HG03135 (cell line): Measurements from ENCODE around the gene ADAP2.
"Not testable (repeated sequence)": the region's sequence is repeated elsewhere in the genome, so short reads cannot be mapped to it uniquely, and the experiment has no call there.

Experiments used
- ATAC-seq: cut with Tn5 transposase; IDR thresholded peaks from one replicate; pipeline ENCODE4 v1.9.1; 2021; ENCODE audit warnings: mild to moderate bottlenecking, moderate library complexity; ENCODE audit not compliant: unreplicated experiment

The ADAP2 gene

DNA sequence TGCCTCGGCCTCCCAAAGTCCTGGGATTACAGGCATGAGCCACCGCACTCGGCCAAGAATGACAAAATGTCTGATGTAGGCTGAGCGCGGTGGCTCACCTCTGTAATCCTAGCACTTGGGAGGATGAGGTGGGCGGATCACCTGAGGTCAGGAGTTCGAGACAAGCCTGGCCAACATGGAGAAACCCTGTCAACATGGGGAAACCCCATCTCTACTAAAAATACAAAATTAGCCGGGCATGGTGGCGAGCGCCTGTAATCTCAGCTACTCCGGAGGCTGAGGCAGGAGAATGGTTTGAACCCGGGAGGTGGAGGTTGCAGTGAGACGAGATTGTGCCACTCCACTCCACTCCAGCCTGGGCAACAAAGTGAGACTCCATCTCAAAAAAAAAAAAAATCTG is 46.2 kb downstream of the ADAP2 start:
- not testable (repeated sequence) for ATAC-seq

DNA sequence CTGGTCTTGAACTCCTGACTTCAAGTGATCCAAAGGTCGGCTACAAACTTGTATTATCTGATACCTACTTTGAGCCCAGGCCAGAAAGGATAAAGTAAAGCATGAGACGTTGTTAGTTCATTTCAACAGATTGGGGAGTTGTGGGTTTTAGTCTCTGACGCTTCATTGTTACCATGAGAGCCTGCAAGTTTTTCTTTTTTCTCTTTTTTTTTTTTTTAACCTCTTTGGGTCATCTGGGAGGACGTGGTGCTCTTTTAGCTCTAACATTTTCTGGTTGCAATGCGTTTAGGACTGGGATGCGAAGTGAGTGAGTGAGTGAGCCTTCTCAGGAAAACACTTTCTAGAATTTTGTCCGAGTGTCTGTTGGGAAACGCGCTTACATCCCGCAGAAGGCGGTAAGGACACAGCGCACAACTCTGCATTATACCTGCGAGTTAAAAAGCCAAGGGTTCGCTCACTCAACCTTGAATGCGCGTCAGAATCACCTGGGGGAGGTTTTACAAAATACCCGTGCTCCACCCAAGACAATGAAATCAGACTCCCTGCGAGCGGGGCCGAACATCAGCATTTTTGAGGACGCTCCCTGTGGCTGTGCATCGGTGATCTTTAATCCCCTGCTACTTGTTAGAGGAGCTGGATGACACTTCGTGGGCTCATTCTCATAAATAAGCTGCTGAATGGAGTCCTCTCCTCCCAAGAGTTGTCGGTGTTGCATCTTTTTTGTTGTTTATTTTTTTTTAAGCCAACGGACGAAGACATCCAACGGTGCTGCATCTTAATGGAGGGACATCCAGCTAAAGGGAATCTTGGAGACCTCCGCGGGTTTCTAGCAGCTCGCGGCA is 48.5 kb downstream of the ADAP2 start:
- peak; percentile 15 for ATAC-seq

DNA sequence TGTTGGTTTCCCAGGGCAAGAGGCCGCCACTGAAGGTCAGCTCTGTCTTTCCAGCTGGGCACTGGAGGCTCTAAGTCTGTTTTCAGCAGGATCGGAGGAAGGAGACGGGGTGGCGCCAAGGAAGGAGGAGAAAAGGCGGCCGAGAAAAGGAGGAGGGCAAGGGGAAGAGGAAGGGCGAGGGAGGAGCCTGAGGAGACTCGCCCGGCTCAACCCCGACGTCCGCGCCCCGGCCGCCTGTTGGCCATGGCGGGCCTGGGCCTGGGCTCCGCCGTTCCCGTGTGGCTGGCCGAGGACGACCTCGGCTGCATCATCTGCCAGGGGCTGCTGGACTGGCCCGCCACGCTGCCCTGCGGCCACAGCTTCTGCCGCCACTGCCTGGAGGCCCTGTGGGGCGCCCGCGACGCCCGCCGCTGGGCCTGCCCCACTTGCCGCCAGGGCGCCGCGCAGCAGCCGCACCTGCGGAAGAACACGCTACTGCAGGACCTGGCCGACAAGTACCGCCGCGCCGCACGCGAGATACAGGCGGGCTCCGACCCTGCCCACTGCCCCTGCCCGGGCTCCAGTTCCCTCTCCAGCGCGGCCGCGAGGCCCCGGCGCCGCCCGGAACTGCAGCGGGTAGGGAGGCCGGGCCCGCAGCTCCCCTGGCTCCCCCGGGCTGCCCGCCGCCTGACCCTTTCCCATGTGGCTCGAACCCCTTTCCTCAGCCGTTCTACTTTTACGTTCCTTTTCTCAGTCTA is 49.3 kb downstream of the ADAP2 start, which contains the start of gene RNF135:
Gene RNF135 (plus strand): TSS at position 209 of the 737 bp plus-strand sequence. CDS start 35 bp downstream, at position 244.
- peak; percentile 55 for ATAC-seq

DNA sequence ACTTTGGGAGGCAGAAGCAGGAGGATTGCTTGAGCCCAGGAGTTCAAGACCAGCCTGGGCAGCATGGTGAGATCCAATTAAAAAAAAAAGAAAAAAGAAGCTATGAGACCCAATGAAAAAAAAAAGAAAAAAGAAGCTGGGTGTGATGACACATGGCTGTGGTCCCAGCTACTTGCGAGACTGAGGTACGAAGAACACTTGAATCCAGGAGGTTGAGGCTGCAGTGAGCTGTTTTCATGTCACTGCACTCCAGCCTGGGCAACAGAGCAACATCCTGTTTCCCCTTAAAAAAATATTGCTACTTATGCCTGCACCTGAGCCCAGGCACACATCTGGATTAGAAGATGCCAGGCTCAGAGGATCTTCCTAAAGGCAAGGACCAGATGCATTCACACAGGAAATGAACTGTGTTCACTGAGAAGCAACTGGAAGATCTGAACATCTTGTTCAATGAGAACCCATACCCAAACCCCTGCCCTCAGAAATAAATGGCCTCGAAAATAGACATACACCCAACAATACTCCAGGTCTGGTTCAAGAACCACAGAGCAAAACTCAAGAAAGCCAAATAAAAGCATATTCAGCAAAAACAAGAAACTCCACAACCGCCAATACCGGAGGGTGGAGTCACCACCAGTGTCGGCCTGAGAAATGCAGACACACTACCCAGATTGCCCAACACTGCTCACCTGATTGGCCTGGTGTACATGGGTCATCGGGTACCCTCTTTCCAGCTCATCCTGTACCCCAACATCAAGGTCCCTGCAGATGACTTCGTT is 53.5 kb downstream of the ADAP2 start:
- ATAC-seq = no peak

DNA sequence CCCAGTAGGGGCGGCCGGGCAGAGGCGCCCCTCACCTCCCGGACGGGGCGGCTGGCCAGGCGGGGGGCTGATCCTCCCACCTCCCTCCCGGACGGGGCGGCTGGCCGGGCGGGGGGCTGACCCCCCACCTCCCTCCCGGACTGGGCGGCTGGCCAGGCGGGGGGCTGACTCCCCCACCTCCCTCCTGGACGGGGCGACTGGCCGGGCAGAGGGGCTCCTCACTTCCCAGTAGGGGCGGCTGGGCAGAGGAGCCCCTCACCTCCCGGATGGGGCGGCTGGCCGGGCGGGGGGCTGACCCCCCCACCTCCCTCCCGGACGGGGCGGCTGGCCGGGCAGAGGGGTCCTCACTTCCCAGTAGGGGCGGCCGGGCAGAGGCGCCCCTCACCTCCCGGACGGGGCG is 58.2 kb downstream of the ADAP2 start:
- not testable (repeated sequence) for ATAC-seq

DNA sequence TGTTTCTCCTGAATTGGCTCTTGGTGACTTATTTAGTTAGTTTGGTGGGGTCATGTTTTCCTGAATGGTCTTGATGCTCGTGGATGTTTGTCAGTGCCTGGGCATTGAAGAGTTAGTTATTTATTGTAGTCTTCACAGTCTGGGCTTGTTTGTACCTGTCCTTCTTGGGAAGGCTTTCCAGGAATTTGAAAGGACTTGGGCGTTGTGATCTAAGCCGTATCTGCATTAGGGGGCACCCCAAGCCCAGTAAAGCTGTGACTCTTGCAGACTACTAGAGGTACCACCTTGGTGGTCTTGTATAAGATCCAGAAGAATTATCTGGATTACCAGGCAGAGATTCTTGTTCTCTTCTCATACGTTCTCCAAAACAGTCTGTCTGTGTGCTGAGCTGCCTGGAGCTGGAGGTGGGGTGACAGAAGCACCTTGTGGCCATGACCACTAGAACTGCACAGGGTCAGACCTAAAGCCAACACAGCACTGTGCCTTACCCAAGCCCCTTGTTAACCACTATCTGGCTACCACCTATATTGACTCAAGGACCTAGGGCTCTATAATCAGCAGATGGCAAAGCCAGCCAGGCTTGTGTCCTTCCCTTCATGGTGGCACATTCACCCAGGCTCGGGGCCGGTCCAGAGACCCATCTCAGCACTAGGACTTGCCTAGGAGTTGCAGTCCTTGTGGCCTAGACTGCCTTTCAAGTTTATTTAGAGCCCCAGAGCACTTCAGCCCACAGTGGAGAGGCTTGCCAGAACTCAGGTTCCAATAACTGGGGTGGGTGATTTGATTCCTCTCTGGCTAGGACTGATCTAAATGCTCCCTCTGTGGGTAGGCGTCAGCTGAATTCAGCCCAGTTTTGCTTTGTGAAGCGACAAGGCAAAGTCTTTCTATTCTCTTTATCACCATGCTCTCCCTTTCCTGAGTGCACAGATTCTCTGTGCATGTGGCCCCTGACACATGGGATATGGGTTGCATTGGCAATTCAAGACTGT is 60.1 kb downstream of the ADAP2 start:
- ATAC-seq = no peak

DNA sequence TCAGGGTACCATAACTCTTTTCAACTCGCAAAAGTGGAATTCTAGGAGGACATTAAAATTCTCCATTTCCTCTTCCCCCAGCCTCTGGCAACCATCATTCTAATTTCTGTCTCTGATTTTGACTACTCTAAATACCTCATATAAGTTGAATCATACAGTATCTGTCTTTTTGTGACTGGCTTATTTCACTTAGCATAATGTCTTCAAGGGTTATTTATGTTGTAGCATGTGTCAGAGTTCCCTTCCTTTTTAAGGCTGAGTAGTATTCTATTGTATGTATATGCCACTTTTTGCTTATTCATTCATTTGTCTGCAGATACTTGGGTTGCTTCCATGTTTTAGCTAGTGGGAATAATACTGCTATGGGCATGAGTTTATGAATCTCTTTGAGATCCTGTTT is 61.1 kb downstream of the ADAP2 start:
- no peak for ATAC-seq

DNA sequence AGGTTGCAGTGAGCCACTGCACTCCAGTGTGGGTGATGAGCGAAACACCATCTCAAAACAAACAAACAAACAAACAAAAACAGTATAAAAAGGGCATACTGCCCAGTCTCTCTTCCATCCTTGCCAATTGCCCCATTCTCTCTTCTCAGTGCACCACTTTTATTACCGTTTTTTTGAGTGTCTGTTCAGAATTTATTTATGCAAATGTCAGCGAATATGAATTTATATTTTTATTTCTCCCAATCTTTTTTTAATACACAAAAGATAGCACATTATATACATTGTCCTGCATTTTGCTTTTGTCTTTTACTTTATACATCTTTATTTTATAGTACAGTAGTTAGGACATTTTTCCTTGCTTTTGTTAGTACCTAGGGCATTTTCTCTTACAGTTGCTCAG is 68.7 kb downstream of the ADAP2 start:
- no peak for ATAC-seq

DNA sequence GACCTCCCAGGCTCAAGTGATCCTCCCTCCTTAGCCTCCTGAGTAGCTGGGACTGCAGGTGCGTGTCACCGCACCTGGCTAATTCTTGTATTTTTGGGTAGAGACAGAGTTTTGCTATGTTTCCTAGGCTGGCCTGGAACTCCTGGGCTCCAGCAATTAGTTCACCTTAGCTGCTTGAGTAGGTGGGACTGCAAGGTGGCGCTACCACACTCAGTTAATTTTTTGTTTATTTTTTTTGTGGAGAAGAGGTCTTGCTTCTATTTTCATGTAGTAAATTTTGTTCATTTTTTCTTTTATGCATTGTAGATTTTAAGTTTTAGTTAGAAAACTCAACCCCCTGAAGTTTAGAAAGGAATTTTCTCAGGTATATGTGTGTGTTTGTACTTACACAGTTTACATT is 70.8 kb downstream of the ADAP2 start:
- ATAC-seq = no peak

DNA sequence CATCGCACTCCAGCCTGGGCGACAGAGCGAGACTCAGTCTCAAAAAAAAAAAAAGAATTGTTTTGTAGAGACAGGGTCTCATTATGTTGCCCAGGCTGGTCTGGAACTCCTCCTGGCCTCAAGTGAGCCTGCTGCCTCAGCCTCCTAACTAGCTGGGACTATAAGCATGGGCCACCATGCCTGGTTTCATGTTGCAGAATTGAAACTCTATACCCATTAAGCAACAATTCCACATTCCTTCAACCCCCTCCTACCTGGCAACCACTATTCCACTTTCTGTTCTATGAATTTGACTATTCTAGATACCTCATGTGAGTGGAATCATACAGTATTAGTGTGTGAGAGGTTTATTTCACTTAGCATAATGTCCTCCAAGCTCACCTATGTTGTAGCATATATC is 73.6 kb downstream of the ADAP2 start:
- ATAC-seq = no peak

DNA sequence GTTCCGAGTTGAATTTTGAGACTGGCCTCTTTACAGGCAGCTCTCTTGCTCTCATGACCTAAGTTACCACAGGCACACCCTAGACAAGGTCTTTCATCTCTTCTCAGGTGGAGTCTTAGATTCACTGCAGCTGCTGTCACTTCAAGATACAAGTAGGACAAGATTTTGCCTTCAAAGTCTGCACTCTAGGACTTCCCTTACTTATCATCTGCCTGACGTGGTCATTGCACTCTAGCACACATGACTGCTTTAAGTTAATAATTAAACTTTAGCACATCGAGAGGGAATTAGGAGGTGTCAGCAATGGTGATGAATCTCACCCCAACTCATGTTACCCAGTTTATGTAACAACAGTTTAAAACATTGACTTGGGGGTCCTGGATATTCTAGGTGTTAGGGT is 74.7 kb downstream of the ADAP2 start:
- ATAC-seq = no peak

DNA sequence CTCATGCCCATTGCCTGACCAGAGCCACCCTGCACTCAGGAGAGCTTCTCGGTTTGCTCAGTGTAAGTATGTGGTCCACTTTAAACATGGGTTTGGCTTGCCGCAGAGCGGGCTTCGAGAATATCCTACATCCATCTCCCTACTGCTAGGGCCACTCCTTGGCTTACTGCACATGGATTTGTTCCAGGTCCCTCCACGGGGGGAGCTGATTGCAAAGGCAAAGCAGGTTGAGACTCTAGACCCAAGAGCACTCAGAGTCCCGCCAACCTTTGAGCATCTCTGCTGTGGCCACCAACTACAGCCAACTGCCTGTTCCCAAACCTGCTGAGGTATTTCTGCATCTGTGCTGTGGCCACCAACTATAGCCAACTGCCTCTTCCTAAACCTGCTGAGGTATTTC is 75.5 kb downstream of the ADAP2 start:
- no peak for ATAC-seq

DNA sequence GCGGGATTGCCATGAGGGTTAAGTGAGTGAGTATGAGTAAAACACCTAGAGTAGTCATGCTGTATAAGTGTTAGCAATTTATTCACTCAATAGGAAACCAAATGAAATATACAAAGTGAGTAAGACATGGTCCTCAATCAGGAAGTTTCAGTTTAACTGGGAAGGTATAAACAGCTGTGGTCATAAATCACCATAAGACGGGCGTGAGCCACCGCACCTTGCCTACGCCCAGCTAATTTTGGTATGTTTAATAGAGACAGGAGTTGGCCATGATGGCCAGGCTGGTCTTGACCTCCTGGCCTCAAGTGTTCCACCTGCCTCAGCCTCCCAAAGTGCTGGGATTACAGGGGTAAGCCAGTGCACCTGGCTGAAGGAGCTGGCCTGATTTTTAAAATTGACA is 76.1 kb downstream of the ADAP2 start:
- ATAC-seq = no peak

DNA sequence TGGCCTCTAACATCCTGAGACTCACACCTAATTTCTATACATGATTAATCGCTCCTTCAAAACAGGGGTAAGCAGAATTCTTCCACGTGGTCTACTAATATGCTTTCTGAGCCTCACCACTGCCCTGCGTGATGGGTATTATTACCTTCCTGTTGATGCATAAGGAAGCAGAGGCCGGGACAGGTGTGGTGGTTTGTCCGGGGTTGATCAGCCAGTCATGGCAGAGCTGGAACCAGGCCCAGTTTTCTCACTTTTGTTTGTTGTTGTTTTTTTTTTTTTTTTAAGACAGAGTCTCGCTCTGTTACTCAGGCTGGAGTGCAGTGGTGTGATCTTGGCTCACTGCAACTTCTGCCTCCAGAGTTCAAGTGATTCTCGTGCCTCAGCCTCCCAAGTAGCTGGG is 80.3 kb downstream of the ADAP2 start:
- no peak for ATAC-seq

DNA sequence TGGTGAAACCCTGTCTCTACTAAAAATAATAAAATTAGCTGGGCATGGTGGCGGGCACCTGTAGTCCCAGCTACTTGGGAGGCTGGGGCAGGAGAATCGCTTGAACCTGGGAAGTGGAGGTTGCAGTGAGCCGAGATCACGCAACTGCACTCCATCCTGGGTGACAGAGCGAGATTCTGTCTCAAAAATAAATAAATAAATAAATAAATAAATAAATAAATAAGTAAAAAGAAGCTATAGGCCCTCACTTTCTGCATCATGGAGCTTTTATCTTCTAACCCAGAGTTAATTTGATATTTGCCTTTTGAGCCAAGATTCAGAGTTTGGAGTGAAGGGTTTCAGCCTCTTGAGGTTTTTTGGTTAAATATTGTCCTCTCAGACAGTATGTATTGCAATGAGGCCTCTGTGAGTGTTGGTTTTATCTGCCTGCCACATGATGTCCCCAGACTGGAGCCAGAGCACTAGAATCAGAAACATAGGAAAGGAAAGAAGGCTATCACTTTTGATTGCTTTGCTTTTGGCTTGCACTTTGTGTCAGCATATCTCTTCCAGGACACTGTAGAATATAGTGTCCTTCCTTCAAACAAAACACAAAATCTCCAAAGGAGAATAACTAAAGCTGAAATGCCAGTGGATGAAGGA is 81.6 kb downstream of the ADAP2 start:
- ATAC-seq = no peak

DNA sequence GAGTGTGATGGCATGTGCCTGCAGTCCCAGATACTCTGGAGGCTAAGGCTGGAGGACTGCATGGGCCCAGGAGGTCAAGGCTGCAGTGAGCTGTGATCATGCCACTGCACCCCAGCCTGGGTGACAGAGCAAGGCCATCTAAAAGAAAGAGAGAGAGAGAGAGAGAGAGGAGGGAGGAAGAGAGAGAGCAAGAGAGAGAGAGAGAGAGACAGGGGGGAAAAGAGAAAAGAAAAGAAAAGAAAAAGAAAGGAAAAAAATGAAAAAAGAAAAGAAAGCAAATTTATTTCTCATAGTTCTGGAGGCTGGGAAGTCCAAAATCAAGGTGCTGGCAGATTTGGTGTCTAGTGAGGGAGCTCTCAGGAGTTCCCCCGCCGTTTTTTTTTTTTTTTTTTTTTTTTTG is 82.4 kb downstream of the ADAP2 start:
- ATAC-seq = no peak

DNA sequence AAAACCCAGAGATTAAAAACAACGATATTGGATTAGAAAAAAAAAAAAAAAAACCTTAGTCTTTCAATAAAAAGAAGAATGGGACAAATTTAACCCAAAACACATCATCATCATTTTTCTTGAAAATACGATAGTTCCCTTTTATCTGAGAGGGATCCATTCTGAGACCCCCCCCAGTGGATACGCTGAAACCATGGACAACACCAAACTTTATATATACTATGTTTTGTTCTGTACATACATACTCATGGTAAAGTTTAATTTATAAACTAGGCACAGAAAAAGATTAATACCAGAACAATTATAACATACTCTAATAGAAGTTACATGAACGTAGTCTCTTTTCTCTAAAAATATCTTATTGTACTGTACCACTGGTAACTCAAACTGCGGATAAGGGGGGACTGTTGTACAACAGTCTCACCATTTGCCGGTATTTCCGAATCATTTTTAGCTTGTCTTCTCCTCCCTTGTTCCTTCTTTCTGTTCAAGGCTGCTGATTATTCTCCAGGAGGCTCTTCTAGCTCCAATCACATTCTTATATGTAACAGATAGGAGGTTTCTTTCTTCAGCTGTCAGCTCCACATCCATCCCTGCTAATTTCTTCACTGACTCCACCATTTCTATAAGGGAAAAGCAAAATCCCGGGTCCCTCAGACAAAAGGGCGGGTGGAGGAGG is 86.1 kb downstream of the ADAP2 start:
- no peak for ATAC-seq

DNA sequence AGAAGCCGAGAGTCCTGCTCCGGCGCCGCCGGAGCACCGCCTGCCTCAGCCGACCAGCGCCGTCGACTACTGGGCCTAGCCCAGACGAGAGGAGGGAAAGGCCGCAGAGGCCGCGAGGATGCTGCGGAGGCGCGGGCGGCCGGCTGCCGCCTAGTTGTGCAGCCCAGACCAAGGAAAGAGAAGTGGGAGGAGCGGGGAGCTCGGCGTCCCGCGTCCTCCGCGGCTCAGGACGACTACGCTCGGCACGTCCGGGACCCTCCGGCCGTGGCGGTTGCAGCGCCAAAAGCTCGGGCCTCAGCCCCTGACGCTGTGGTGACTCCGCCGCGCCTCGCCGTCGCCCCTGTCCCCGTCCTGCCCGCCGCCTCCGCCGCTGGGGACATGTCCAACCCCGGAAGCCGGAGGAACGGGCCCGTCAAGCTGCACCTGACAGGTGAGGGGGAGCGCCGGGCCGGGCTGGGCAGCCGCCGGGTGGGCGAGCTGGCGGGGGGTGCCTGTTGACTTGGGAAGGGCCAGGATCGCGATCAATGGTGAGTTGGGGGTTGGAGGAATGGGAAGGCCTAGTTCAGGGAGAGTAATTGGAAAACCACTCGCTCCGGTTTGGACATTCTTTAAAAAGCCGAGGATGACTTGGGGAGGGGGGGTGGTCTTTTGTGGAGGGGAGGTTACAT is 86.8 kb downstream of the ADAP2 start:
- ATAC-seq = peak; percentile 69
